ENCODE data around the gene MTMR4.
"Not testable (repeated sequence)": the region's sequence is repeated elsewhere in the genome, so short reads cannot be mapped to it uniquely, and the experiment has no call there.

MTMR4 gene

DNA sequence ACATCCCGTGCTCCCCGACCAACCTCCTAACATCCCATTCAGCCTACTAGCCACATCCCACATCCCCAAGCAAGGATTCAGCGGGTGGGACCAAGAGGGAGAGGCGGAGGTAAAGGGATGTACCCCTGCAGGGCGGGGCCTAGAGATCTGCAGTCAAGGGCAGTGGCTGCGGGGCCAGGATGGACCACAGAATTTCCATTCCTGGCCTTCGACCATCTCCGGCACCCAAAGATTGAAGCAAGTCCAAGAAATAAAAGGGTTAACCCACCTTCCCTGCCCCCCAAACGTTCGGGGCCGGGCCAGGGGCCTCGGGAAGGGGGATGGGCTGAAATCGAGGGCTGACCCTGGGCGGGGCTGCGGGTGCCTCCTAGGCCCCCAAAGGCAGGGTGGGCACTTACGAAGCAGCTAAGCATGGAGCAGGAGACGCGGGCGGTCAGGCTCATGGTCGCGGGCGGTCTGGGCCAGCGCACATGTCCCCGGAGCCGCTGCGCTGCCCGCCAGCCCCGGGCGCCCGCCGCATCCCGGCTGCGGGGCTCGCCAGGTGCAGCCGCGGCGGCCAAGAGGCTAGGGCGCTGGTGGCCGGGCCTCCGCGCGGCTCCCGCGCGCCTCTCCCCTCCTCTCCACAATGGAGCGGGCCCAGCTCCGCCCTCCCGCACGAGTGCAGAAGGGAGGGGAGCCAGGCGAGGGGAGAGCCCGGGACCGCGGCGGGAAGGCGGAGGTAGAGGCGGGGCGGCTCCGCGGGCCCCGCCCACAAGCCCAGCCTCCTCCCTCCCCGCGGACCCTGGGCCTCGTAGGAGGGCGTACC is at the start of gene MTMR4:
Gene MTMR4 (minus strand): TSS at position 674 of the 805 bp plus-strand sequence. CDS start 231 bp downstream, at position 443.
- DNase-seq (ENCODE audit: low read depth in 1 of 2, low spot score in 1 of 2): peak; percentile 55 to 69

- DNase-seq (ENCODE audit: low read depth in 1 of 2, low spot score in 1 of 2): no peak
These were observed 46.1 kb upstream of the MTMR4 start for GRCh38 chr17:58560511-58560910.

DNA sequence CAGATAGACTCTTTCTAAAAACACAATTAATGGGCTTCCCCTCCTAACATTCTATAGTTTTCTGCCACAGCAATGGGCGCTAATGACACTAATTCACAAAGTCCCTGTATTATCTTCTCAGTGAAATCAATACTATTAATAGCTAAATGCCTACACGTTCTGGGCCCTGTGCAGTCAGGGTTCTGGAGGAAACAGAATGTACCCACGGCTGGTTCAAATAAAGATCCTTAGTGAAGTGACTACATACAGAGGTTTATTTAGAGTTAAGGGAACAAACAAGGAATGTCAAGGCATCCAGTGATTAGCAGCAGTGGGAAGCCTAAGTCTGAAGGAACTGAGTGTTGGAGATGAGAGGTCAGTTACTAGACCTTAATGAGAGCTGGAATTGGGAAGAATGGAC is 43.5 kb upstream of the MTMR4 start:
- no peak for DNase-seq (ENCODE audit: low read depth in 1 of 2, low spot score in 1 of 2)

DNA sequence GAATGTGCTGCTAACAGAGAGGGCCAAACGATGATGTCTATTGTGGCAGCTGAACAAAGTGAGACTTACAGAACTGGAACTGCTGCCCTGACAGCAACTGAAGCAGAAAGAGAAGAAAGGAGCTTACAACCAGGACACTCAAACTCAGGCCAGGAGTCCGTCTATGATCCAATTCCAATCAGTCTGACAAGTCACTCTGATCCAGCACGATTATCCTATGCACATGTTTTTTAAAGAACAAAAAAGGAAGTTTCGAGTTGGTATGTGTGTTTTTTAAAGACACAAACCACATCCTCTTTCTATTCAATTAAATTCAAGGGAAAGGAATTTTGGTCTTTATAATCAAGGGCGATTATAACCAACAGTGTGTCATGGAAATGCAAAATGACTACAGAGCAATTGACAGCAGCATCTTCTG is 42.4 kb upstream of the MTMR4 start:
- DNase-seq (ENCODE audit: low read depth in 1 of 2, low spot score in 1 of 2): no peak

DNA sequence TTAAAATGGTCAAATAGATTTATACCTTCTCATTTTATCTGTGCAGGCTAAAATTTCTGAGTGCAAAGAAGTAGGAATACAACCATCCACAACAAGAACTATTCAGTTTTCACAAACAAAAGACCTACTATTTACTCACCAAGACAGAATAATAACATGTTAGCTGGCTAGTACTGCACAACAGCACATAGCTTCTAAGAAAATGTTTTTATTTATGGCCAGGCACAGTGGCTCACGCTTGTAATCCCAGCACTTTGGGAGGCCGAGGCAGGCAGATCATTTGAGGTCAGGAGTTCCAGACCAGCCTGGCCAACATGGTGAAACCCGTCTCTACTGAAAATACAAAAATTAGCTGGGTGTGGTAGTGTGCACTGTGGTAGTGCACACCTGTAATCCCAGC is 40.7 kb upstream of the MTMR4 start:
- not testable (repeated sequence) for DNase-seq (ENCODE audit: low read depth in 1 of 2, low spot score in 1 of 2)

DNA sequence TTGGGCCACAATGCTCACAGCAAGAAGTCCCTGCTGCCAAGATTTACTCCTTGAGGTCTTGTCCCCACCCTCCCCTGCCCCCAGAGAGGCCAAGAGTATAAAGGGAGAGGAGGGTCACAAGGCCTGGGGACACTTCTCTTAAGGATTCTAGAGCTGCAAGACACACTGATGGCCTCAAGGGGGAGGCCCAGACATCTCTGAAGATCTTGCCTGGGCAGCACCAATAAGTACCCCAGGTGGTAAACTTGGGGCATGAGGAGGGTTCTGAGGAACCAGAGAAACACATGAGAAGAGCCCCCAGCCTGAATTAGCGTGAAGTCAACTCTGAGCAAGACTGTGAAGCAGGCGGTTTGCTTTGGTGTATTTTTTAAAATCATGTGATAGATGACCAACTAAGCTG is 26.8 kb upstream of the MTMR4 start:
- DNase-seq (ENCODE audit: low read depth in 1 of 2, low spot score in 1 of 2): no peak

- no peak for DNase-seq (ENCODE audit: low read depth in 1 of 2, low spot score in 1 of 2)
These were observed 25.3 kb upstream of the MTMR4 start for GRCh38 chr17:58539698-58540097.

GRCh38 chr17:58538811-58539409 is 24.5 kb upstream of the MTMR4 start:
- DNase-seq (ENCODE audit: low read depth in 1 of 2, low spot score in 1 of 2): no peak

- no peak for DNase-seq (ENCODE audit: low read depth in 1 of 2, low spot score in 1 of 2)
These were observed 22.8 kb upstream of the MTMR4 start for GRCh38 chr17:58537266-58537665.

DNA sequence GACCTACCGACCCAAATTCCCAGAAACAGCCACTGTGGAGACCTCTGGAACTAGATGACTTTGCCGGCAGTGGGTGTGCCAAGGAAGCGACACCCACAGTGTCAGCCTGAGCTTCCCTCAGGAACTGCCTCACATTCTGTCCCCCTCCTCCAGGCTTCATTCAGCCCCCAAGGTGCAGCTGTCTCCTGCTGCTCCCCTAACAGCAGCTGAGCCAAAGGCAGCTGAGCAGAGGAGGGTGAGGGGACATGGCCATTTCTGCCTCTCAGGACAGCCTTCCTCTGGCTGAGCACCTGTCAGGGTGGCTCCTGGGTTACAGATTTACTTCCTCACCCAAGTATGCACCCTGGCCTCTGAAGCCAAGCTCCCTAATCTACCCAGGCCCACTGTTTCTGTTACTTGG is 22.1 kb upstream of the MTMR4 start:
- no peak for DNase-seq (ENCODE audit: low read depth in 1 of 2, low spot score in 1 of 2)

- no peak for DNase-seq (ENCODE audit: low read depth in 1 of 2, low spot score in 1 of 2)
These were observed 21.0 kb upstream of the MTMR4 start for GRCh38 chr17:58535431-58535830.

- no peak for DNase-seq (ENCODE audit: low read depth in 1 of 2, low spot score in 1 of 2)
These were observed 20.5 kb upstream of the MTMR4 start for GRCh38 chr17:58534901-58535421.

DNA sequence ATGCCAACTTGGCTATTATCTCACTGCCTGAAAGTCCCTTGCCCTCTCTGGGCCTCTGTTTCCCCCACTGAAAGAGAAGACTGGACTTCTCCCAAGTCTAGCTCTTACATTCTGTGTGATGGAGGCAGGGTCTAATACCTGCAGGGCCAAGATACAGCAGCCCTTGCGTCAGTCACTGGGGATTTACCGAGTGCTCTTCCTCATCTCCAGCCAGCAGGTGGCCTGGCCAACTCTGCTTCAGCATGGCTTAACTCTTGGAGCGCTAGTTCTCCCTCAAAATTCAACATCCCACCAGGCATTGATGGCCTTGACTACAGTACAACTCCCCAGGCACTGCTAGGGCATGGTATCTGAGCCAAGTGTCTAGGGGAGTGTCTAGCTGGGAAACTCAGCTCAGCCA is 19.9 kb upstream of the MTMR4 start:
- no peak for DNase-seq (ENCODE audit: low read depth in 1 of 2, low spot score in 1 of 2)

- DNase-seq (ENCODE audit: low read depth in 1 of 2, low spot score in 1 of 2): no peak
These were observed 19.3 kb upstream of the MTMR4 start for GRCh38 chr17:58533616-58534188.

DNA sequence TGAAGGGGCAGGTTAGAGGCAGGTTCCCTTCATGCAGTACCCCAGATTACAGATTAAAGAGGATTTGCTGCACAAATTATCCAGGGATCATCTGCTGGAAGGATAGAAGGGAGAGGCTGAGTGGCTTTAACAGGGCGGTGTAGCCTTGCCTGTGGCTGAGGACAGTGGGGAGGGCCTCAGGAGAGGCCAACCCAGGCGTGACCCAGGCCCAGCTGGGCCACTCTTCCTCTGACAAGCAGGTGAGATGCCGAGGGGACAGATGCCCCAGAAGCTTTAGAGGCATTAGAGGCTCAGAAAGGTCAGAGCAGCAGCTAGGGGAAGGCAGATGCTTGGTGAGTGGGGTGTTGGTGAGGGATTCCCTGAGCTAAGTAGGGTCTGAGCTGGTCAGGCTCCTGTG is 18.1 kb upstream of the MTMR4 start:
- DNase-seq (ENCODE audit: low read depth in 1 of 2, low spot score in 1 of 2): no peak

- DNase-seq (ENCODE audit: low read depth in 1 of 2, low spot score in 1 of 2): peak; percentile 37 to 57
These were observed 17.5 kb upstream of the MTMR4 start for GRCh38 chr17:58531661-58532554.

DNA sequence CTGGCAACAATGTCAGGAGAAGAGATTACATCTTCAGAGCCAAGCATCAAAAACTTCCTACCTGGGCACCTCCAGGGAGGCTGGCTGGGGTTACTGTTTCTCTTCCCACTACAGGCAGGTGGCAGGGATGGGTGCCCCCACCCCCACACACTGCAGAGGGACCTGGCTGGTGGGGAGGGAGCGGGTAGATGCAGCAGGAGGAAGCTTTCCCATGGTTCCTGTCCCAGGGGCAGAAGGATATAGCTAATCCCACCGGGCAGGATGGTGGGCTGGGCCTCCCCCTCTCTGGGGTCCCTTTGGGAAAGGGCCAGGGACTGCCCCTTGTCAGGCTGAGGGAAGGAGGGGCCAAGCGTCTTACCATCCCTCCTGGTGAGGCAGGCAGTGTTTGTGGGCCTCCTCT is 16.7 kb upstream of the MTMR4 start:
- DNase-seq (ENCODE audit: low read depth in 1 of 2, low spot score in 1 of 2): no peak

DNA sequence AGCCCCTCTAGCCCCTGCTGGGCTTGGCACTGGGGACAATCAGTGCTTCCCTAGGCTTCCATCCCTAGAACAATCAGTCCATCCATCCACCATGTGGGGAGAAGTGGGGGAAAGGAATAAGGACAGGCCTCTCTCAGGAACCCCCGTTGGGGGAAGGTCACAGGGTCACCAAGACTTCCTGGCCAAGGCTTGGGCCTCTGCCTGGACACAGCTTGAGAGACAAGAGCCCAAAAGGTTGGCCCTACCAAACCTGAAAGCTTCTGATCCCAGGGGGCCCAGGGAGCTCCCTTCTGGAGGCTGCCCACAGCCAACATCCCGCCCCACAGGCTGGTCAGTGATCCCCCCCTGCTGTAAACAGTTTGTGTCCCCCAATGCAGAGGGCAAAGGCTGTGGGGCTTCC is 16.2 kb upstream of the MTMR4 start:
- no peak for DNase-seq (ENCODE audit: low read depth in 1 of 2, low spot score in 1 of 2)

- no peak for DNase-seq (ENCODE audit: low read depth in 1 of 2, low spot score in 1 of 2)
These were observed 14.8 kb upstream of the MTMR4 start for GRCh38 chr17:58529275-58529674.

GRCh38 chr17:58528443-58528842 is 14.0 kb upstream of the MTMR4 start:
- no peak for DNase-seq (ENCODE audit: low read depth in 1 of 2, low spot score in 1 of 2)

- no peak for DNase-seq (ENCODE audit: low read depth in 1 of 2, low spot score in 1 of 2)
These were observed 13.5 kb upstream of the MTMR4 start for GRCh38 chr17:58527949-58528348.

All from stimulated activated CD4-positive, alpha-beta T cell treated with anti-CD3 and anti-CD28 coated beads, Interleukin-15, amount 100 ng/mL, for 1 hour (primary cell).